Measurements from ENCODE around the gene FLII. TPM values are rescaled to one million over a fixed set of nuclear protein-coding genes. Genes with fewer than 3 reads are reported as not detected.

Gene FLII
- total RNA-seq, 1 experiment from 2014 or later = 203 TPM

DNA sequence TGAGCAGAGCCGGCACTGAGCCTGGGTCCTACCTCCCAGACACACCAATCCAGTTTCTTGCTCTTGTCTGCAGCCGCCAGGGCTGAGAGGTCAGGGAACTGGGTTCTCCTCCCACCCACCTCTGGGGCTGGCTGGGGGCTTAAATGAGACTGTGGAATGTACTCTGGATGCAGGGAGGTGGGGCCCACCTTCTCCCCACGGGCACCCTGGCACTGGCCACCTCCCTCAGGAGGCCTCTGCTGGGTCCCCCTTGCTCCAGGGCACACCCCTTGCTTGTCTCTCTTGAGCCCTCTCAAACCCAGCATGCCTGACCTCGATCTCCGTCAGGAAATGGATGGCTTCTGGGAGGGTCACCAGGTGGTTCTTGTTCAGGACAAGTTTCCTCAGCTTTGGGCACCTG lies 6.4 kb downstream of the FLII start:
- H3K36me3 ChIP-seq = peaks cover 10% of the 10 kb centered on the region
- DNase-seq = no peak
- no peak overlapping the region for H3K4me3 ChIP-seq
- no peaks in the 10 kb centered on the region for H3K27me3 ChIP-seq
- H3K9me3 ChIP-seq = no peaks in the 10 kb centered on the region

DNA sequence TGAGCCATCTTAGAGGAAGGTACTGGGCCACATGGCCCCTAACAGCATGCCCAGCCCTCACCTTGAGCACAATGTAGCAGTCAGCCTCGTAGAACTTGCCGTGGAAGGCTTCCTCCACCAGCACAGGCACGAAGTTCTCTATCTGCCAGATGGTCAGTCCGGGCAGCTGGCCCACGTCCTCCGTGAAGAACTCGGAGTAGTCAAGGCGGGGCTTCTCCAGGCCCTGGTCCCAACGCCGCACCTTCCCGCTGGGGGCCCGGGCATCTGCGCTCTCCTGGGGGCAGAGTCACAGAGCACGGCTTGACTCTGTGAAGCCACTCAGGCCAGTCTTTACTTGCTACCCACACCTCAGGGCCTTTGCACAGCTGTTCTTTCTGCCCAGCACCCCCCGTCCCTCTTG lies 7.3 kb downstream of the FLII start:
- H3K27me3 ChIP-seq = no peaks in the 10 kb centered on the region
- no peaks in the 10 kb centered on the region for H3K9me3 ChIP-seq
- DNase-seq = no peak
- H3K36me3 ChIP-seq = peaks cover 12% of the 10 kb centered on the region
- H3K4me3 ChIP-seq = no peak overlapping the region

DNA sequence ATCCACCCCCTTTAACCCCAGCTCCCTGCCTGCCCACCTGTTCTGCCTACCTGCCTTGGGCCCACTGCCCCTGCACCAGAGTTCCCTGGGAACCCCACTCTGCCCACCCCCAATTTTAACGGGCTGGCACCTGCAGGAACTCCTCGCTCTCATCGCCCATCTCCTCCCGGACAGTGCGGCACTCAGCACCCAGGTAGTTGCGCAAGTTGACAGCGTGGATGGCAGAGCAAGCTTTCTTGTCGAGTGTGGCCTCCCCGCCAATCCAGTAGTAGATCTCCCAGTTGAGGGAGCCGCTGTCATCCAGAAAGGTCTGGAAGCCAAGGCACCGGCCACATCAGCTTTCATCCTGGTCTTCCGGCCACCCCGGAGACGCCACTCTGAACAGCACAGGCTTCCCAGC lies 7.8 kb downstream of the FLII start:
- no peaks in the 10 kb centered on the region for H3K9me3 ChIP-seq
- H3K27me3 ChIP-seq = no peaks in the 10 kb centered on the region
- DNase-seq = no peak
- H3K4me3 ChIP-seq = no peak overlapping the region
- peaks cover 9% of the 10 kb centered on the region for H3K36me3 ChIP-seq

DNA sequence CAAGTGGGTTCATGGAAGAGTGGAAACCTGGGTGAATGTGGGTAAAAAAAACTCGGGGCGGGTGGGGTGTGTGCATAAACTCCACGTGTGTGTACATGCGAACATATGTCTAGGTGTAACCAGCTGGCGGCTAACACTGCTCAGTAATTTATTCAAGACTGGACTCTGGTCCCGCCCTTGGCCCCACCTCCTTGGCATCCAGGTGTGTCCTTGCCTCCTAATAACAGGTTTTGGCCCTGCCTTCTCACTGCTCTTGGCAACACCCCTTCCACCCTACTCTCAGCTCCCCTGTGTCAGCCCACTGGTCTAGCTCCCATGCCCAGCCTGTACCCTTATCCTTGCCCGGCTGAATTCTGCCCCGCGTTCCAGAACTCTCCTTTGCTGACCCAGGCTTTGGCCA lies 8.3 kb downstream of the FLII start:
- Histone ChIP-seq H3K4me3 (no peak overlapping the region), H3K27me3 (no peaks in the 10 kb centered on the region), H3K9me3 (no peaks in the 10 kb centered on the region), H3K36me3 (peaks cover 8% of the 10 kb centered on the region)
- DNase-seq = no peak

DNA sequence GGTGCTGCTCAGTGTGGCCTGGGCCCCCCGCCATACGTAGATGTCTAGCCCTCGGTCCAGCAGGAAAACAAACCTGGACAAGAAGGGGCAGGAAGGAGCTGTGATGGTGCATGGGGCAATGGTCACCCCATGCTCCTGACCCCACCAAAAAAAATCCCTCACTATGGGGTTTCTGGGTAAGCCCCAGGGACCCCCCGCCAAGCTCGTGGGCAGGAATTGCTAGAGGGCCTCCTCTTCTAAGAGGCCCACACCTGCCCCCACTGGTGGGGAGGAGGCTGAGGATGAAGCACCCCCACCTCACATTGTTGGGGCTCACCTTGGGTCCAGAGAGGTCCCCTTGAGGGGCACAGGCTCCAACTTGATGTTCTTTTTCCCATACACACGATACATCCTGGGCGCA lies 9.7 kb downstream of the FLII start:
- no peak overlapping the region for H3K4me3 ChIP-seq
- peaks cover 12% of the 10 kb centered on the region for H3K36me3 ChIP-seq
- H3K27me3 ChIP-seq = no peaks in the 10 kb centered on the region
- no peak for DNase-seq
- no peaks in the 10 kb centered on the region for H3K9me3 ChIP-seq

DNA sequence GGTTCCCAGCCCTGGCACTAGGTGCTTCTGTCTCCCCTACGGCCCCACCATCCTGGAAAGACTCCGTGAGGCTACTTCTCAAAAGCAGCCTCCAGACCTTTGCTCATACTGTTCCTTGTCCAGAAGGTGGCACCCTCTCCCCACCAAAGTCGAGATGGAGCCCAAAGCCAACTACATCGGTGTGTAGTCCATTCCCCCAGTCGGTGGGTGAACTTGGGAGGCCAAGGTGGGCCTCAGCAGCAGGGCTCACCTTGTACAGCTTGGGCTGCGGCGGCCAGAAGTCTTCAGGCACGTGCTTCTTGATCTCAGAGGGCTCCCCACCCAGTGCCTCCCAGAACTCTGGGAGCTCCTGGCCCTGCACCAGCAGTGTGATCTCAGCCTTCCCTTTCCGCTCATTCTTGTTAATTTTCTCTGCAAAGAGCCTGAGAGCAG lies 10.2 kb downstream of the FLII start:
- peak; percentile 44 for DNase-seq
- H3K36me3 ChIP-seq = peaks cover 12% of the 10 kb centered on the region
- no peaks in the 10 kb centered on the region for H3K27me3 ChIP-seq
- no peak overlapping the region for H3K4me3 ChIP-seq
- no peaks in the 10 kb centered on the region for H3K9me3 ChIP-seq

DNA sequence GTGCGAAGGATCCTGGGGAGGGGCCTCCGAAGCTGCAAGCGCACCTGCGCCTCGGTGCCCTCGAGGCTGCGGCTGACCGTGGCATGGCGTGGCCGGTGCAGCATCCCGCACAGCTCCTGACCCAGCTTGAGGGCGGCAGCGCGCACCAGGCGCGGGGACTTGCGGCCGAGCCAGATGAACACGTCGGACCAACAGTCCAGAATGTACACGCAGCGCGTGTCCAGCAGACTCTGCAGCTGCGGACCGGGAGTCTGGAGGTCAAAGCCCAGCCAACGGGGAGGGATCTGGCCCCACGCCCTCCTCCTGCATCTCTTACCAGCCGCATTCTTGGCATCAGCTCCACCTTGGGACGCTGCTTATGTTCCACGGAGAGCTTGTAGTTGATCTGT lies 10.9 kb downstream of the FLII start:
- Histone ChIP-seq H3K4me3 (no peak overlapping the region), H3K9me3 (no peaks in the 10 kb centered on the region), H3K27me3 (no peaks in the 10 kb centered on the region), H3K36me3 (peaks cover 12% of the 10 kb centered on the region)
- no peak for DNase-seq

DNA sequence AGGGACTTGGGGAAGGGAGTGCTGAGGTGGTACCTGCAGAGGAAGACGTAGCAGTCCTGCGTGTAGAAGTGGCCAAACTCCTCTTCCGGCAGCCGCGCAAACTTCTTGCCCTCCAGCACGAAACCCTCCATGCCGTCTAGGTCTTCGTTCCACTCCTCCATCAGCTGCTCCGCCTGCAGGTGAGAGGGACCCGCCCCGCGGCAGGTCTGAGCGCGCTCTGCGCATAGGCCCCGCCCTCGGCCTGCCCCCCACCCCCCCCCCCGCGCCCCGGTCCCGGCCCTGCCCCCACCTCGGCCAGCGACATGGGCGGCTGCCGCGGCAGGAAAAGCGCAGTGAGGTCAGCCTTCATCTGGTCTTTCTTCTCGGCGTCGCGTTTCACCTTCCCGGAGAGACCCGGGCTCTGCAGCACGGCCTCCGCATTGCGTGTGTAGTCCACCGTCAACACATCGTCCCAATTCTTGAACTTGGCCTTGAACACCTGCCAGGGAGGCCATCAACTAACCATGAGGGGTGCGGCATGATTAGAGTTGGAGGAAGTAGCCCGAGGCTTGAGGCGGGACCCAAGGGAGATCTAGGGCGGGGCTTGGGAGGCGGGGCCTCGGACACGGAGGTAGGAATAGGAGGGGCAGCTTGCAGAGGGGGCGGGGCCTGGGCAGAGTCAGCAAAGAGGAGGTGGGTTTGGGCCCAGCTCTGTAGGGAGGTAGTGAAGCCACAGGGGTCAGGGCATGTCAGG lies 11.5 kb downstream of the FLII start:
- H3K27me3 ChIP-seq = no peaks in the 10 kb centered on the region
- peaks cover 10% of the 10 kb centered on the region for H3K36me3 ChIP-seq
- no peak for DNase-seq
- H3K4me3 ChIP-seq = no peak overlapping the region
- H3K9me3 ChIP-seq = no peaks in the 10 kb centered on the region

DNA sequence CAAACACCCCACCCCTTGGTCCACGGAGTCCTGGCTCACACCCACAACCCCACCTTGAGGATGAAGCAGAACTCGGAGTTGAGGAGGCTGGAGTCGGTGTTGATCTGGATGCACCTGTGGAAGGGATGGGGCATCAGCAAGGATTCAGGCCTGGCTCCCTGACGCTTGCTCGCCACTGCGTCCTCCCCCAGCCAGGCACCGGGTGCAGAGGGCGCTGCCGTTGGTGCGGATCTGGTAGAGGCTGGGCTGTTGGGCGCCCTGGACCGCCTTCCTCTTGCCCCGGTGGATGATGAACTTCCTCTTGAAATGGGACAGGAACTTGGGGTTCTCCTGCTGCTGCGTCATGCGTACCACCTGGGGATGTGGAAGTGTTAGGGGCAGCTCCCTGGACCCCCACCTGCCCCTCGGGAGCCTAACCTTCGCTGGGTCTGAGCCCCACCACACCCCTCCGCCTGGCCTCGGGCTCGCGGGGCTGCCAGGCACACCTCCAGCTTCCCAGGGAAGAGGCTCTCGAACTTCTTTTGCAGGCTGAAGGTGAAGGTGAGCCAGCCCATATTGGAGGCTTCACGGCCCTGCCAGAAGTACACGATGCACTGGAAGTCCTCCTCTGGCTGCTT lies 12.3 kb downstream of the FLII start:
- H3K36me3 ChIP-seq = peaks cover 10% of the 10 kb centered on the region
- H3K9me3 ChIP-seq = no peaks in the 10 kb centered on the region
- H3K27me3 ChIP-seq = no peaks in the 10 kb centered on the region
- H3K4me3 ChIP-seq = no peak overlapping the region
- no peak for DNase-seq

DNA sequence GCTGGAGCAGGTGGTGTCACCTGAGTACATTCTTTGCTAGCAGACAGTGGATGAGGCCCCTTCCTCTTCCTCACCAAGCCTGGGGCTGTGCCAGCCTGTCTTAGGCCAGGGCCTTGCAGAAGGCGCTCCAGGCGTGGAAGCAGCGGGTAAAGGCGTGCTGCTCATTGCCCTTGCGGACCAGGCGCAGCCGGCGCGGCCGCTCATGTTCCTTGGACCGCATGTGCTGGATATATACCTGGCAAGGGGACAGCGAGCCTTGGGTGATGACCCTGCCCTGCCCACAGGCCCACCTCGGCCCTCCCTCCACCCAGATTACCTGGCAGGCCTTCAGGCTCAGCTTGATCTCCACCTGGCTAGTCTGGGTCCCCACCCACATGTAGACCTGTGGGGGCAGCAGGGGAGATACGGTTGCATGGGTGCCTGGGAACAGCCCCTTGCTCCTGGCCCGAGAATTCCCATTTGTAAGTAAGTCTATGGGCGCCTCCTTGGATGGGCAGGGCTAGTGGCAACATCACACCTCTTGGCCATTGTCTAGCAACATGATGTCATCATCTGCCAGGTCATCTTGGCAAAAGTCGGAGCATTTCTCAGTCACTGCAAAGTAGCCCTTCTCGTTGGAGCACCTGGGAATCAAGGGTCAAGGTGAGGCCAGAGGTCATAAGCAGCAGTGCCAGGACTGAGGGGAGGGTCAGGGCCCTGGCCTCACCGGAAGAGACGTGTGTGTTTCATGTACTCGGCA lies 13.3 kb downstream of the FLII start:
- no peak for DNase-seq
- Histone ChIP-seq H3K36me3 (peaks cover 10% of the 10 kb centered on the region), H3K27me3 (no peaks in the 10 kb centered on the region), H3K4me3 (no peak overlapping the region), H3K9me3 (no peaks in the 10 kb centered on the region)

DNA sequence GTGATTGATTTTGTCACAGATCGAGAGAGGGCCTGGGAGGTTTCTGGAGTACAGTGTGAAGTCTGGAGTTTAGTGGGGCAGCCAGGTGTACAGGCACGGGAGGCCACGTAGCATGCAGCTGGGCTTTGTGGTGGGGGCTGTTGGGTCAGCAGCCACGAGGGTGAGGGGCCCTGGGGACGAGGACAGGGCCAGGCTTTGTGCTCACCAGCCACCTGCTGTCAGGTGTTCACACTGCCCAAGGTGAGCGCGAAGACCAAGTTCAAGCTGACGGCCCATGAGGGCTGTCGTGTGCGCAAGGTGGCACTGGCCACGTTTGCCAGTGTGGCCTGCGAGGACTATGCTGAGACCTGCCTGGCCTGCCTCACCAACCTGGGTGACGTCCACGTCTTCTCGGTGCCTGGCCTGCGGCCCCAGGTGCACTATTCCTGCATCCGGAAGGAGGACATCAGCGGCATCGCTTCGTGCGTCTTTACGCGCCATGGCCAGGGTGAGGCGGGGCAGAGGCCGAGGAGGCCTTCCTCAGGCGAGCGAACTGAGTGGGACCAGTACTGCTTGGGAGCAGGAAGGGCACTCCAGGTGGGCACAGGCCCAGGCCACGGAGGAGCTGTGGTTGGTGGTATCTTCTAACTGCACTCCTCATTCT lies 17.2 kb downstream of the FLII start:
- Histone ChIP-seq H3K4me3 (no peak overlapping the region), H3K27me3 (no peaks in the 10 kb centered on the region), H3K36me3 (peaks cover 4% of the 10 kb centered on the region; the same call in 1 of the 2 replicates), H3K9me3 (no peaks in the 10 kb centered on the region)
- no peak for DNase-seq

DNA sequence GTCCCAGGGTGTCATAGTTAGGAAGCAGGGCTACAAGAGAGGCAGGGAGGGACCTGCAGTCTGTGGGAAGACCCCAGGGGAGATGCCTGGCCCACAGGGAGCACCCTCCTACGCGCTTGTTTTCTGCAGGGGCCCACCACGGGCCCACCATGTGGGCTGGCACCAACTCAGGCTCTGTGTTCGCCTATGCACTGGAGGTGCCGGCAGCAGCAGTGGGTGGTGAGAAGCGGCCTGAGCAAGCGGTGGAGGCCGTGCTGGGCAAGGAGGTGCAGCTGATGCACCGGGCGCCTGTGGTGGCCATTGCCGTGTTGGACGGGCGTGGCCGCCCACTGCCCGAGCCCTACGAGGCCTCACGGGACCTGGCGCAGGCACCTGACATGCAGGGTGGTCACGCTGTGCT lies 18.1 kb downstream of the FLII start:
- DNase-seq = no peak
- no peaks in the 10 kb centered on the region for H3K27me3 ChIP-seq
- no peak overlapping the region for H3K4me3 ChIP-seq
- H3K9me3 ChIP-seq = no peaks in the 10 kb centered on the region
- H3K36me3 ChIP-seq = peaks cover 4% of the 10 kb centered on the region; the same call in 1 of the 2 replicates

DNA sequence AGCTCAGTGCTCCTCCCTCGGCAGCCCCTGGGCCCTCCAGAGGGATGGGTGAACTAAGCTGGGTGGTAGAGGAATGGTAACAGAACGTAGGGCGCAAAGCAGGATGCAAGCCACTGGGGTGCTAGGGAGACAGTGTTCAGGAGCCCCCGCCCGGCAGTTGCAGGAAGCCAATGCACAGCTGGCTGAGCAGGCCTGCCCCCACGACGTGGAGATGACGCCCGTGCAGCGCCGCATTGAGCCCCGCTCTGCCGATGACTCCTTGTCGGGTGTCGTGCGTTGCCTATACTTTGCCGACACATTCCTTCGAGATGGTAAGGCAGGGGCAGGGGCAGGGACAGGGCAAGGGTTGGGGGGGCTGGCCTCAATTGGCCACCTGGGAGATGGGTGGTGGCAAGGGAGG lies 20.2 kb downstream of the FLII start:
- Histone ChIP-seq H3K4me3 (no peak overlapping the region), H3K36me3 (no peaks in the 10 kb centered on the region), H3K27me3 (no peaks in the 10 kb centered on the region), H3K9me3 (no peaks in the 10 kb centered on the region)
- DNase-seq = no peak

DNA sequence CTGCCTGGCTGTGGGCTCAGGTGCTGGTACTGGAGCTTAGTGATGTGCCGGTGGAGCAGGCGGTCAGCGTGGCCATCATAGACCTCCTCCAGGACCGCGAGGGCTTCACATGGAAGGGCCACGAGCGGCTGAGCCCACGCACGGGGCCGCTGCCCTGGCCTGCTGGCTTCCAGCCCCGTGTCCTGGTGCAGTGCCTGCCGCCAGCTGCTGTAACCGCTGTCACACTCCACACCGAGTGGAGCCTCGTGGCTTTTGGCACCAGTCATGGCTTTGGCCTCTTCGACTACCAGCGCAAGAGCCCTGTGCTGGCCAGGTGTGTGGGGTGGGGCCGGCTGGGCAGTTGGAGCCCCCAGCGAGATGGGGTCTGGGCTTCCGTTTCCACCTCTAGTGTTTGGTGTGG lies 21.1 kb downstream of the FLII start:
- Histone ChIP-seq H3K27me3 (no peaks in the 10 kb centered on the region), H3K4me3 (no peak overlapping the region), H3K36me3 (no peaks in the 10 kb centered on the region), H3K9me3 (no peaks in the 10 kb centered on the region)
- DNase-seq = no peak

DNA sequence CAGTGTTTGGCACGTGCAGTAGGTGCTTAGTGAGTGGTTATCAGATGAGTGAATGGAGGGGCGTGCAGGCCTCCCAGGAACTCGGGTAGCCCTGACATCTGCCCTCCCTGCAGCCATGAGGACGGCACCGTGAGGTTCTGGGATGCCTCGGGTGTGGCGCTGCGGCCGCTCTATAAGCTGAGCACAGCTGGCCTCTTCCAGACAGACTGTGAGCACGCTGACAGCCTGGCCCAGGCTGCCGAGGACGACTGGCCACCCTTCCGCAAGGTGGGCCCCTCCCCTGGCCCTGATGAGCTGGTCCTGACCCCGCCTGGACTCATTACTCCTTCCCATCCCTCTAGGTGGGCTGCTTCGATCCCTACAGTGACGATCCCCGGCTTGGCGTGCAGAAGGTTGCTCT lies 22.0 kb downstream of the FLII start:
- no peaks in the 10 kb centered on the region for H3K36me3 ChIP-seq

DNA sequence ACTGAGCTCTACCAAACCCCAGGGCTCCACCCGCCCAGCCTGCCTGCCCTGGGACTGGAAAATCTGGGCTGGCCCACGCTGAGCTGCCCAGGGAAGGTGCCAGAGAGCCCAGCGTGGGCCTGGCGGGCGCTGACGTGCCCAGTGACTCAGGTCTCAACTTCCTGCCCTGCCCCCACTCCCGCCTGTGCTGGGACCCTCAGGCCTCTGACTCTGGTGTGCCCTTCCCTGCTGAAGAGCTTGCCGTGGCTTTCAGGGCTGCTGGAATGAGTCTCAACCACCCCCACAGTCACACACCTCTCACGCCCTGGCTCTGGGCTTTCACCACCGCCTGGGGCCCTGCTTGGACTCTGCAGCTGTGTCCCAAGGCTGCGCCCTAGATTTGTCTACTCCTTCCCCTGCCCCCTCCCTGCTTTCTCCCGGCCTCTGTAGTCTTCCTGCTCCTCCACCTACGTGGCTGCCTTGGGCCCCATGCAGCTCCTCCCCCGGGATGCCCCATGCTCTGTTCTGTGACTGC lies 22.7 kb downstream of the FLII start:
- H3K27me3 ChIP-seq = no peaks in the 10 kb centered on the region
- H3K36me3 ChIP-seq = no peaks in the 10 kb centered on the region
- DNase-seq = peak; percentile 75
- no peak overlapping the region for H3K4me3 ChIP-seq
- H3K9me3 ChIP-seq = no peaks in the 10 kb centered on the region

More for the DNA sequence above, 22.0 kb downstream of the FLII start:
- no peak for DNase-seq
- no peak overlapping the region for H3K4me3 ChIP-seq
- no peaks in the 10 kb centered on the region for H3K27me3 ChIP-seq
- H3K9me3 ChIP-seq = no peaks in the 10 kb centered on the region

DNA sequence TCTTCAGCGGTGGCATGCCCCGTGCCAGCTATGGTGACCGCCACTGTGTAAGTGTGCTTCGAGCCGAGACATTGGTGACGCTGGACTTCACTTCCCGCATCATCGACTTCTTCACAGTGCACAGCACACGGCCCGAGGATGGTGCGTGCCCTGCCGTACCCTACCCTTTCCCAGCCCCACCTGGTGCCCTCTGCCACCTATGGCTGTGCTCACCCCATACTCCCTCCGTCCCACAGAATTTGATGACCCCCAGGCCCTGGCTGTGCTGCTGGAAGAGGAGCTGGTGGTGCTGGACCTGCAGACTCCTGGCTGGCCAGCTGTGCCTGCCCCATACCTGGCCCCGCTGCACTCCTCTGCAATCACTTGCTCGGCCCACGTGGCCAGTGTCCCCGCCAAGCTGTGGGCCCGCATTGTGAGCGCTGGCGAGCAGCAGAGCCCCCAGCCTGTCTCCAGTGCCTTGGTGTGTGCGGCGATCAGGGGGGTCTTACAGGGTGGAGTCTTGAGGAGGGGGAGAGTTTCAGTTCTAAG lies 23.6 kb downstream of the FLII start:
- no peak for DNase-seq
- H3K27me3 ChIP-seq = no peaks in the 10 kb centered on the region
- H3K36me3 ChIP-seq = no peaks in the 10 kb centered on the region
- H3K4me3 ChIP-seq = no peak overlapping the region
- no peaks in the 10 kb centered on the region for H3K9me3 ChIP-seq

Data from MG63 (cell line).